Hematopoietic multipotent progenitor cell treated with erythropoietin and hydrocortisone succinate and interleukin-3 and kit ligand, for 8 days (in vitro differentiated cells): ENCODE results near the gene ATF6B.
"Not testable (repeated sequence)": the region's sequence is repeated elsewhere in the genome, so short reads cannot be mapped to it uniquely, and the experiment has no call there.

Experiments
- DNase-seq: peaks from one replicate; pipeline ENCODE4 v3.0.0-alpha.2; 2015

ATF6B gene

GRCh38 chr6:32079566-32080290 lies 48.3 kb downstream of the ATF6B start:
- no peak for DNase-seq

- DNase-seq: no peak
Observed at GRCh38 chr6:32076321-32076809, 51.7 kb downstream of the ATF6B start.

DNA sequence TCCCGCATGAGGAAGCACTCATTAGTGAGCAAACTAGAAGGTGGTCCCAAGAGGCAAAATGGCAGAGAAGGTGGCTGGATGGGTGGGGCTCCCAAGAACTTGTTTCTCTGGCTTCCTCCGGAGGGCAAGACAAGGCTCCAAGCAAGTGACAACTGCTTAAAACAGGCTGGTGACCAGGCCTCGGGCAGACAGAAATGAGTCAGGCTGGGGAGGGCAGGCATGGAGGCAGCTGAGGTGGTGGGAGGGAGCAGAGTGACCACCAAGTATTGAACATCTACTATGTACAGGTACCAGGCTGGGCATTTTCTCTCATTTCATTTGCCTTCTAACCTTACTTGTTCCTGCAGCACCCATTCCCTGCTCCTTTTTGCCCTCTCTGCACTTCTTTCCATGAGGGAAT lies 52.3 kb downstream of the ATF6B start:
- no peak for DNase-seq

GRCh38 chr6:32074996-32075532 lies 53.0 kb downstream of the ATF6B start:
- DNase-seq: no peak

- DNase-seq: no peak
Observed at GRCh38 chr6:32073613-32074012, 54.4 kb downstream of the ATF6B start.

- DNase-seq: no peak
Observed at GRCh38 chr6:32073101-32073500, 54.9 kb downstream of the ATF6B start.

- no peak for DNase-seq
Observed at GRCh38 chr6:32070814-32071543, 57.1 kb downstream of the ATF6B start.

- no peak for DNase-seq
Observed at GRCh38 chr6:32069878-32070515, 58.0 kb downstream of the ATF6B start.

DNA sequence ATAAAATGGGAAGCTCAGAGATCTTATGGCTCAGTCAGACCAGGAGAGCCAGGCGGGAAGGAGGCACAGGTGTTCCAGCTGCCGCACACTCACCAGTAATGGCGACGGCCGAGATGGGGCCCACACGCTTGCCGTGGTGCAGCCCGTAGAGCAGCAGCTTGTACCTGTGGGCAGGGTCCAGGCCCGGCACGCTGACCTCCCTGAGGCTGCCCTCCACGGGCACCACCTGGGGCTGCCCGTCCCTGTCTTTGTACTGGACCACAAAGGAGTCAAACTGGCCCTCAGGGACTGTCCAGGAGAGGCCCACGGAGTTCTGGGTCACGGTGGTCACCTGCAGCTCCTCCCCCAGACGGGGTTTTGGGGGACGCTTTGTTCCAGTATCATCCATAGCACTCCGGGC lies 58.6 kb downstream of the ATF6B start:
- no peak for DNase-seq

DNA sequence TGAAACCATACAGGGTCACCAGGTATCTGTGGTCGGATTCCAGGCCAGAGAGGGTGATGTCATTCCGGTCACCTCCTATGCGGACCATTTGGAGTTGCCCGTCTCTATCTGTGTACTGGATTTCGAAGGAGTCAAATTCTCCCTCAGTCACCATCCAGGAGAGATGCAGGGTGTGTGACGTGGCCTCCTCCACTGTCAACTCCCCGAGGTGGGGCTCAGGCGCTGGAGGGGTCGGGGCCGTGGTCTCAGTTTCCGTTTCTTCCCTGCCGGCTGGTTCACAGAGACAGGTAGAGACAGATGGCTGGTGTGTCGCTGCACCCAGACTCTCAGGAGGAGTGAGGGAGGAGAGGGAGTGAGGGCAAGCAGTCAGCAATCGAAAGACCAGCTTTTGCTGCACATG lies 59.2 kb downstream of the ATF6B start:
- DNase-seq: no peak

- DNase-seq: not testable (repeated sequence)
Observed at GRCh38 chr6:32068315-32068714, 59.7 kb downstream of the ATF6B start.

GRCh38 chr6:32067521-32067920 lies 60.5 kb downstream of the ATF6B start:
- DNase-seq: not testable (repeated sequence)
